SK-N-SH (cell line): ENCODE data around the gene PHOX2A.

Experiments used
- CTCF ChIP-seq: fragments of 200-600 bp; sonication (generic); IDR thresholded peaks from 2 replicates; pipeline ENCODE4 v1.6.1; 2017; ENCODE audit warnings: antibody characterized with exemption, mild to moderate bottlenecking, moderate library complexity
- EP300 ChIP-seq, 2 experiments: IDR thresholded peaks; 2 replicates each; pipeline versions ENCODE4 v1.4.0 to v1.6.1; 2012; ENCODE audit warnings: borderline replicate concordance in 1 of 2, low read depth in 1 of 2, low read length in 1 of 2
- EZH2phosphoT487 ChIP-seq: fragments of 200-600 bp; sonication (generic); IDR thresholded peaks from 2 replicates; pipeline ENCODE4 v1.6.1; 2017; ENCODE audit warnings: low read depth, mixed run types, mild to moderate bottlenecking, antibody characterized with exemption, moderate library complexity, borderline replicate concordance
- FOSL2 ChIP-seq: IDR thresholded peaks from 2 replicates; pipeline ENCODE4 v1.4.0; 2012; ENCODE audit warnings: low read depth, mild to moderate bottlenecking, moderate library complexity, borderline replicate concordance
- FOXJ3 ChIP-seq: sonication (generic); formaldehyde crosslinking; IDR thresholded peaks from 2 replicates; pipeline ENCODE4 v1.5.1; 2020; ENCODE audit warnings: mild to moderate bottlenecking, missing genetic modification reagents
- FOXM1 ChIP-seq: IDR thresholded peaks from 2 replicates; pipeline ENCODE4 v1.4.0; 2012; ENCODE audit warnings: low read depth, mild to moderate bottlenecking
- JUND ChIP-seq: IDR thresholded peaks from 2 replicates; pipeline ENCODE4 v1.4.0; 2012
- POLR2AphosphoS5 ChIP-seq: IDR thresholded peaks from 2 replicates; pipeline ENCODE4 v1.6.1; 2012; ENCODE audit warnings: low read depth, low read length
- YY1 ChIP-seq: IDR thresholded peaks from 2 replicates; pipeline ENCODE4 v1.4.0; 2012; ENCODE audit warnings: low read depth, mild to moderate bottlenecking
- TF ChIP-seq, protein P1 (sequence below): IDR thresholded peaks from 2 replicates; pipeline ENCODE4 v1.4.0; 2012; ENCODE audit warnings: low read depth, borderline replicate concordance

DNA sequence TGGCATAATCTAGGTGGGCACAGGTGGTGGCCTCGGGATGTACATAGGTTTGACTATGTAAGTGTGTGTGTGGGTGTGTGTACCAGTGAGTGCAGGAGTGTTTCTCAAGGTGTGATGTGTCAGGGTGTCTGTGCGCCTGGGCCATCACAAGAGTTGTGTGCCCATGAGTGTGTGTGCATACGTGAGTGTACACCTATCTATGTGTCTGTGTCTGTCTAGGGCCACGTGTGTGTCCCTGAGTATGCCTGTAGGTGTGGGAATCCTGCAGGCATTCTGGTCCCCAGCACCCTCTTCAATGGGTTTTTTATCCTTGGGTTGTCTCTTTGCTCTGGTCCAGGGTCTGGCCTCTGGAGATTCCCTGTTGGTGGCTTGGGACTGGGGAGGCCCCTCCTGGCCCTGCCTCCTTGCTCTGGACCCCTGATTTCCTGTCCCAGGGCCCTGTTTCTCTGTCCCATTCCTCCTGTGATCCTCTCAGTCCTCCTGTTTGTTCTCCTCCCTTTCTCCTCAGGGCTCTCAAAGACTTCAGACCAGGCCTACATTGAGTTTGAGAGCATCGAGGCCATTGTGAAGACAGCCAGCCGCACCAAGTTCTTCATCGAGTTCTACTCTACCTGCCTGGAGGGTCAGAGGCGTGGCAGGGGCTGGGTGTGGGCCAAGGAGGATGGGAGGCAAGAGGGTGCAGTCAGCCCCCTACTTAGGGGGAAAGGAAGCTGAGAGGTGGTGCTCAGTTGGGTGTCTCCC, 10.0 kb downstream of the PHOX2A start:
- TF ChIP-seq FOSL2 = no peak
- TF ChIP-seq JUND = no peak
- TF ChIP-seq CTCF = no peak
- TF ChIP-seq EP300 (IDR thresholded peaks at IDR 0.05; ENCODE audit: borderline replicate concordance in 1 of 2, low read depth in 1 of 2, low read length in 1 of 2) = no peak
- TF ChIP-seq EZH2phosphoT487 = no peak
- no peak for TF ChIP-seq FOXJ3 (CRISPR knock-in tag)
- TF ChIP-seq FOXM1 = no peak
- TF ChIP-seq YY1 = no peak
- TF ChIP-seq POLR2AphosphoS5 = peak; percentile 17; the same call in 1 of the 2 replicates
- TF ChIP-seq, protein P1, sequence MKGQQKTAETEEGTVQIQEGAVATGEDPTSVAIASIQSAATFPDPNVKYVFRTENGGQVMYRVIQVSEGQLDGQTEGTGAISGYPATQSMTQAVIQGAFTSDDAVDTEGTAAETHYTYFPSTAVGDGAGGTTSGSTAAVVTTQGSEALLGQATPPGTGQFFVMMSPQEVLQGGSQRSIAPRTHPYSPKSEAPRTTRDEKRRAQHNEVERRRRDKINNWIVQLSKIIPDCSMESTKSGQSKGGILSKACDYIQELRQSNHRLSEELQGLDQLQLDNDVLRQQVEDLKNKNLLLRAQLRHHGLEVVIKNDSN = no peak
